NCI-H2171 (cell line): ENCODE data around the gene LY9.

Experiments
- DNase-seq: peaks from one replicate; lab custom pipeline; 2025; lab: John Stamatoyannopoulos, UW

The LY9 gene

GRCh38 chr1:160801836-160802580, 6.0 kb downstream of the LY9 start:
- DNase-seq, result no peak

- DNase-seq, result no peak
These were observed 10.2 kb downstream of the LY9 start for GRCh38 chr1:160806109-160806665.

- no peak for DNase-seq
These were observed 10.8 kb downstream of the LY9 start for GRCh38 chr1:160806784-160807183.

GRCh38 chr1:160807247-160807646, 11.3 kb downstream of the LY9 start:
- DNase-seq, result no peak

- no peak for DNase-seq
These were observed 11.8 kb downstream of the LY9 start for GRCh38 chr1:160807738-160808137.

- DNase-seq, result no peak
These were observed 12.3 kb downstream of the LY9 start for GRCh38 chr1:160808289-160808688.

- DNase-seq, result no peak
These were observed 14.5 kb downstream of the LY9 start for GRCh38 chr1:160810486-160810885.

GRCh38 chr1:160811147-160811546, 15.2 kb downstream of the LY9 start:
- no peak for DNase-seq

- no peak for DNase-seq
These were observed 17.2 kb downstream of the LY9 start for GRCh38 chr1:160813215-160813614.

- DNase-seq, result no peak
These were observed 18.3 kb downstream of the LY9 start for GRCh38 chr1:160814316-160814715.

- no peak for DNase-seq
These were observed 18.9 kb downstream of the LY9 start for GRCh38 chr1:160814856-160815255.

GRCh38 chr1:160818207-160818937, 22.4 kb downstream of the LY9 start:
- DNase-seq, result no peak

GRCh38 chr1:160819186-160819585, 23.2 kb downstream of the LY9 start:
- DNase-seq, result no peak

GRCh38 chr1:160821627-160822026, 25.7 kb downstream of the LY9 start:
- no peak for DNase-seq

GRCh38 chr1:160823296-160823695, 27.3 kb downstream of the LY9 start:
- no peak for DNase-seq

- no peak for DNase-seq
These were observed 30.6 kb downstream of the LY9 start for GRCh38 chr1:160826546-160826945.

GRCh38 chr1:160827418-160827817, 31.4 kb downstream of the LY9 start:
- DNase-seq, result no peak

- DNase-seq, result no peak
These were observed 33.8 kb downstream of the LY9 start for GRCh38 chr1:160829766-160830165.

- no peak for DNase-seq
These were observed 34.6 kb downstream of the LY9 start for GRCh38 chr1:160830321-160831153.

- no peak for DNase-seq
These were observed 39.1 kb downstream of the LY9 start for GRCh38 chr1:160834945-160835565.

GRCh38 chr1:160835751-160836150, 39.8 kb downstream of the LY9 start:
- no peak for DNase-seq

GRCh38 chr1:160836561-160836960, 40.6 kb downstream of the LY9 start:
- DNase-seq, result no peak
